RWPE2 (cell line): ENCODE measurements around the gene SNED1.

Experiments
- ATAC-seq: fragments of 200-7000 bp; cut with Tn5 transposase; 3 replicates; pipeline ENCODE4 v1.9.1; 2021; ENCODE audit warnings: low read depth
- DNase-seq: peaks from one replicate; pipeline ENCODE4 v3.0.0-alpha.2; 2020; ENCODE audit warnings: low spot score
- H3K27ac ChIP-seq: fragments of 450-650 bp; 2 replicates; pipeline ENCODE4 v1.5.1; 2017; ENCODE audit warnings: mild to moderate bottlenecking; ENCODE audit not compliant: poor library complexity, severe bottlenecking
- H3K27me3 ChIP-seq: fragments of 250-450 bp; sonication (Bioruptor Pico); 2 replicates; pipeline ENCODE4 v1.5.1; 2021; ENCODE audit warnings: mild to moderate bottlenecking, moderate library complexity; ENCODE audit not compliant: insufficient read depth, poor library complexity, severe bottlenecking
- H3K36me3 ChIP-seq: fragments of 250-450 bp; sonication (Bioruptor Pico); 2 replicates; pipeline ENCODE4 v1.5.1; 2020; ENCODE audit warnings: low read depth, mild to moderate bottlenecking, moderate library complexity
- H3K4me1 ChIP-seq: fragments of 250-450 bp; sonication (Bioruptor Pico); 2 replicates; pipeline ENCODE4 v1.5.1; 2021; ENCODE audit warnings: mild to moderate bottlenecking, moderate library complexity; ENCODE audit not compliant: insufficient read depth, poor library complexity, severe bottlenecking
- H3K4me3 ChIP-seq: fragments of 250-450 bp; sonication (Bioruptor Pico); 2 replicates; pipeline ENCODE4 v1.5.1; 2021; ENCODE audit warnings: mild to moderate bottlenecking, moderate library complexity; ENCODE audit not compliant: severe bottlenecking
- H3K9me3 ChIP-seq: fragments of 250-450 bp; sonication (Bioruptor Pico); 2 replicates; pipeline ENCODE4 v1.5.1; 2021; ENCODE audit warnings: mild to moderate bottlenecking, moderate library complexity; ENCODE audit not compliant: severe bottlenecking
- CTCF ChIP-seq: fragments of 450-650 bp; IDR thresholded peaks from one replicate; pipeline ENCODE4 v1.5.1; 2017; ENCODE audit warnings: mild to moderate bottlenecking, moderate library complexity; ENCODE audit not compliant: poor library complexity, severe bottlenecking

SNED1 gene

DNA sequence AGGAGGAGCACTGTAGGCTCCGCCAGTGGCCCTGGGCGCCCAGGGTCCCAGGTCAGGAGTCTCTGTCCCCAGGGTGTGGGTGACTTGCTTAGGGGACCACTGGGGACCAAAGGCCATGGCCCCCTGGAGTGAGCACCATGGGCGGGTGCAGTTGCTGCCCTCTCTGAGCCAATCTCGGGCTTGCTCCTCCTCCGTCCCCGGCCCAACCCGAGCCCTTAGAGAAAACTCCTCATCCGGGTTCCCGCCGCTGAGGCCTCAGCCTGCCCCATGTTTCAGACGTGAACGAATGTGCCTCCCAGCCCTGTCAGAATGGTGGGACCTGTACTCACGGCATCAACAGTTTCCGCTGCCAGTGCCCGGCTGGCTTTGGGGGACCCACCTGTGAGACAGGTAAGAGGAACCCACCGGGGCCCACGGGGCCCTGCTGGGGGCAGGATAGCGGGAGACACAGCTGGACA lies 38.6 kb downstream of the SNED1 start:
- Histone ChIP-seq H3K27me3 (peaks cover 18% of the 10 kb centered on the region), H3K27ac (no peak overlapping the region), H3K4me1 (no peaks in the 10 kb centered on the region), H3K9me3 (no peaks in the 10 kb centered on the region), H3K36me3 (no peaks in the 10 kb centered on the region), H3K4me3 (no peak overlapping the region)
- no peak for TF ChIP-seq CTCF
- peak; percentile 59 for DNase-seq
- ATAC-seq: no peak

DNA sequence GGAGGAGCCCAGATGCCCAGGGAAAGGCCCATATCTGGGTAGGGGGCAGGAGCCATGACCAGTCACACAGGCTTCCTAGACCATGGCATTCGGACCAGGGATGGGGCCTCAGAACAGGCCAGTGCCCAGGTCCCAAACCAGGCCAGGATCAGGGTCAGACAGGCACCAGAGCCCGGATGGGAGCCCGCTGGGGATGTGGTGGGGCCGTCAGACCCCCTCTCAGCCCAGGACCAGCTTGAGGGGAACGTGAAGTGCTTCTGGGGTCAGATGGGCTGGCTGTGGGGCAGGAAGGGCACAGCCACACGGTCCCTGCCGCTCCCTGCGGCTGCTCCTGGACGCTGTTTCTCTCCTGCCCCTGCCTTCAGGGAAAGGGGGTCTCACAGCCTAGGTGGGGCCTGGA lies 39.1 kb downstream of the SNED1 start:
- Histone ChIP-seq H3K4me3 (no peak overlapping the region), H3K27ac (no peak overlapping the region)

GRCh38 chr2:241038374-241039180 lies 40.2 kb downstream of the SNED1 start:
- Histone ChIP-seq H3K4me3 (no peak overlapping the region), H3K9me3 (no peaks in the 10 kb centered on the region), H3K36me3 (no peaks in the 10 kb centered on the region), H3K27me3 (peaks cover 18% of the 10 kb centered on the region), H3K27ac (no peak overlapping the region), H3K4me1 (no peaks in the 10 kb centered on the region)
- ATAC-seq (no peak), DNase-seq (no peak)
- no peak for TF ChIP-seq CTCF

More for the DNA sequence above, 39.1 kb downstream of the SNED1 start:
- Histone ChIP-seq H3K9me3 (no peaks in the 10 kb centered on the region), H3K27me3 (peaks cover 18% of the 10 kb centered on the region), H3K4me1 (no peaks in the 10 kb centered on the region), H3K36me3 (no peaks in the 10 kb centered on the region)
- DNase-seq (no peak), ATAC-seq (no peak)
- TF ChIP-seq CTCF: no peak

DNA sequence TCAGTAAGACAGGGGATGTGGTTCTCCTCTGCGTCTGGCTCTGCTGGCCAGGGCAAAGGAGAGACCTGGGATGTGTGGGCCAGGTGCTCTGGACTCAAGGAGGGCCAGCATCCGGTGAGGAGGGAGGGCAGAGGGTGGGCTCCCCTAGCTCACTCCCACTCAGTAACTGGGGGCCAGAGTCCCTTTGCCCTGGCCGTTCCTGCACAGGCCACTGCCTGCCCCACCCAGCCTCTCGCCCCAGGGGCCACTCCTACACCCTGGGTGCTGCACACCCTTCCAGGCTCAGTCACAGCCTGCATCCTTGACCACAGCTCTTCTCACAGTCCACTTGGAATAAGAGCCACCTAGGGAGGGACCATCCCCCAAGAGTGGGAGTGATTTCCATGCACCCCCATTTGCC lies 41.0 kb downstream of the SNED1 start:
- peaks cover 18% of the 10 kb centered on the region for H3K27me3 ChIP-seq
- ATAC-seq (no peak), DNase-seq (no peak)
- H3K9me3 ChIP-seq: no peaks in the 10 kb centered on the region
- H3K36me3 ChIP-seq: no peaks in the 10 kb centered on the region
- H3K4me3 ChIP-seq: no peak overlapping the region
- TF ChIP-seq CTCF: no peak
- no peak overlapping the region for H3K27ac ChIP-seq
- no peaks in the 10 kb centered on the region for H3K4me1 ChIP-seq
